H9 (cell line): Measurements from ENCODE around the gene ARHGDIB. TPM values are rescaled to one million over a fixed set of nuclear protein-coding genes. Genes with fewer than 3 reads are reported as not detected.

Experiments used
- DNase-seq: peaks from one replicate; pipeline ENCODE4 v3.0.0-alpha.2; 2017
- H2AFZ ChIP-seq: one replicate; pipeline ENCODE4 v1.6.1; 2013; ENCODE audit warnings: mild to moderate bottlenecking, low read length, control low read depth, moderate library complexity
- H2AK5ac ChIP-seq: 2 replicates; pipeline ENCODE4 v1.6.1; 2013; ENCODE audit warnings: low read length, control low read depth, mixed read lengths; ENCODE audit not compliant: insufficient read length
- H2BK120ac ChIP-seq: one replicate; pipeline ENCODE4 v1.6.1; 2013; ENCODE audit warnings: low read depth, mild to moderate bottlenecking, low read length, control low read depth, inconsistent platforms; ENCODE audit not compliant: poor library complexity, severe bottlenecking
- H2BK12ac ChIP-seq: 2 replicates; pipeline ENCODE4 v1.6.1; 2013; ENCODE audit warnings: low read length, control low read depth, mixed read lengths, low read depth; ENCODE audit not compliant: insufficient read length
- H2BK15ac ChIP-seq: 2 replicates; pipeline ENCODE4 v1.6.1; 2013; ENCODE audit warnings: low read depth, low read length, control low read depth
- H2BK20ac ChIP-seq: one replicate; pipeline ENCODE4 v1.6.1; 2013; ENCODE audit warnings: low read depth, mild to moderate bottlenecking, low read length, control low read depth, inconsistent platforms; ENCODE audit not compliant: poor library complexity, severe bottlenecking
- H2BK5ac ChIP-seq: 2 replicates; pipeline ENCODE4 v1.6.1; 2013; ENCODE audit warnings: low read length, control low read depth, mixed read lengths; ENCODE audit not compliant: insufficient read length
- H3K14ac ChIP-seq: 2 replicates; pipeline ENCODE4 v1.6.1; 2013; ENCODE audit warnings: low read length, control low read depth; ENCODE audit not compliant: insufficient read depth
- H3K18ac ChIP-seq: 2 replicates; pipeline ENCODE4 v1.6.1; 2013; ENCODE audit warnings: low read depth, mild to moderate bottlenecking, mixed read lengths, low read length, control low read depth; ENCODE audit not compliant: insufficient read length
- H3K23ac ChIP-seq: 2 replicates; pipeline ENCODE4 v1.6.1; 2013; ENCODE audit warnings: low read length, control low read depth, mixed read lengths, low read depth; ENCODE audit not compliant: insufficient read length
- H3K23me2 ChIP-seq: 2 replicates; pipeline ENCODE4 v1.6.1; 2013; ENCODE audit warnings: low read depth, mild to moderate bottlenecking, mixed read lengths, low read length, control low read depth; ENCODE audit not compliant: insufficient read length, poor library complexity, severe bottlenecking
- H3K27ac ChIP-seq: 2 replicates; pipeline ENCODE4 v1.5.1; 2013; ENCODE audit warnings: low read length, control low read depth, mixed read lengths, low read depth; ENCODE audit not compliant: insufficient read length
- H3K27me3 ChIP-seq: 2 replicates; pipeline ENCODE4 v1.6.1; 2013; ENCODE audit warnings: low read length, control low read depth, inconsistent platforms; ENCODE audit not compliant: insufficient read depth
- H3K4ac ChIP-seq: 2 replicates; pipeline ENCODE4 v1.6.1; 2013; ENCODE audit warnings: low read depth, mild to moderate bottlenecking, control low read depth, inconsistent platforms, low read length, moderate library complexity
- H3K4me1 ChIP-seq: 2 replicates; pipeline ENCODE4 v1.6.1; 2013; ENCODE audit warnings: low read length, control low read depth, inconsistent platforms; ENCODE audit not compliant: insufficient read depth
- H3K4me2 ChIP-seq: 2 replicates; pipeline ENCODE4 v1.6.1; 2013; ENCODE audit warnings: low read length, control low read depth, mixed read lengths; ENCODE audit not compliant: insufficient read length, insufficient read depth
- H3K56ac ChIP-seq: 2 replicates; pipeline ENCODE4 v1.6.1; 2013; ENCODE audit warnings: low read depth, mild to moderate bottlenecking, mixed read lengths, low read length, control low read depth; ENCODE audit not compliant: insufficient read length
- H3K79me1 ChIP-seq: 2 replicates; pipeline ENCODE4 v1.6.1; 2013; ENCODE audit warnings: low read depth, mild to moderate bottlenecking, moderate library complexity, low read length, control low read depth, inconsistent platforms; ENCODE audit not compliant: insufficient read depth, poor library complexity, severe bottlenecking
- H3K79me2 ChIP-seq: 2 replicates; pipeline ENCODE4 v1.6.1; 2013; ENCODE audit warnings: low read length, control low read depth, inconsistent platforms; ENCODE audit not compliant: insufficient read depth
- H3K9ac ChIP-seq: 2 replicates; pipeline ENCODE4 v1.6.1; 2013; ENCODE audit warnings: low read length, control low read depth, mixed read lengths; ENCODE audit not compliant: insufficient read length; ENCODE audit errors: extremely low read depth
- H3K9me3 ChIP-seq: one replicate; pipeline ENCODE4 v1.6.1; 2013; ENCODE audit warnings: low read depth, low read length, inconsistent platforms; ENCODE audit not compliant: control insufficient read depth
- H3T11ph ChIP-seq: one replicate; pipeline ENCODE4 v1.6.1; 2013; ENCODE audit warnings: mild to moderate bottlenecking, low read length, control low read depth, inconsistent platforms
- H4K20me1 ChIP-seq: one replicate; pipeline ENCODE4 v1.6.1; 2013; ENCODE audit not compliant: control insufficient read depth, insufficient read length, insufficient read depth
- H4K5ac ChIP-seq: 2 replicates; pipeline ENCODE4 v1.6.1; 2013; ENCODE audit warnings: low read depth, mild to moderate bottlenecking, mixed read lengths, low read length, control low read depth; ENCODE audit not compliant: insufficient read length
- H4K8ac ChIP-seq: replicated peaks from 2 replicates; pipeline ENCODE4 v1.6.1; 2013; ENCODE audit warnings: low read length, control low read depth, mixed read lengths, low read depth; ENCODE audit not compliant: insufficient read length
- H4K91ac ChIP-seq: 2 replicates; pipeline ENCODE4 v1.6.1; 2013; ENCODE audit warnings: low read depth, mild to moderate bottlenecking, moderate library complexity, mixed read lengths, low read length, control low read depth; ENCODE audit not compliant: insufficient read length
- H3K27ac Mint-ChIP-seq, 3 experiments: 2 replicates in 2 of 3; 3 replicates in 1 of 3; pipeline ENCODE4 v1.8.0; 2020 to 2021; ENCODE audit warnings: mixed read lengths in 3 of 3, mild to moderate bottlenecking in 1 of 3, moderate library complexity in 1 of 3
- H3K27me3 Mint-ChIP-seq: 2 replicates; pipeline ENCODE4 v1.8.0; 2021; ENCODE audit warnings: low read depth, mild to moderate bottlenecking, moderate library complexity, mixed read lengths
- H3K36me3 Mint-ChIP-seq, 3 experiments: 2 replicates in 2 of 3; 3 replicates in 1 of 3; pipeline ENCODE4 v1.8.0; 2020 to 2021; ENCODE audit warnings: low read depth in 3 of 3, mixed read lengths in 3 of 3; ENCODE audit not compliant: insufficient read depth in 1 of 3
- H3K4me1 Mint-ChIP-seq, 2 experiments: 2 replicates each; pipeline ENCODE4 v1.8.0; 2020; ENCODE audit warnings: mixed read lengths in 2 of 2
- H3K4me3 Mint-ChIP-seq, 2 experiments: 2 replicates in 1 of 2; 3 replicates in 1 of 2; pipeline ENCODE4 v1.8.0; 2020 to 2021; ENCODE audit warnings: mild to moderate bottlenecking in 2 of 2, mixed read lengths in 2 of 2, moderate library complexity in 1 of 2
- H3K9me3 Mint-ChIP-seq, 2 experiments: 2 replicates in 1 of 2; 3 replicates in 1 of 2; pipeline ENCODE4 v1.8.0; 2020; ENCODE audit warnings: mild to moderate bottlenecking in 2 of 2, mixed read lengths in 2 of 2, moderate library complexity in 1 of 2
- WGBS: extraction: QIAGEN DNeasy Blood & Tissue Kit; methylation state at CpG from one replicate; pipeline ENCODE4 v1.1.7; 2013; ENCODE audit warnings: missing lambda C conversion rate, low lambda C conversion rate, mixed read lengths; ENCODE audit not compliant: insufficient read length; ENCODE audit errors: extremely low coverage; 5-methylcytosine and 5-hydroxymethylcytosine counted together
- total RNA-seq: library from RNA; stranded (reverse); gene quantifications from 2 replicates; pipeline ENCODE4 v1.2.1, GENCODE V29; 2021
- TF ChIP-seq, protein P1 (sequence below): fragments of 200-600 bp; sonication (generic); conservative IDR thresholded peaks from 3 replicates; pipeline ENCODE4 v1.8.0; 2021; ENCODE audit warnings: antibody characterized with exemption, mild to moderate bottlenecking

The ARHGDIB gene
- total RNA-seq, 1 experiment from 2014 or later, result 0.44 TPM

DNA sequence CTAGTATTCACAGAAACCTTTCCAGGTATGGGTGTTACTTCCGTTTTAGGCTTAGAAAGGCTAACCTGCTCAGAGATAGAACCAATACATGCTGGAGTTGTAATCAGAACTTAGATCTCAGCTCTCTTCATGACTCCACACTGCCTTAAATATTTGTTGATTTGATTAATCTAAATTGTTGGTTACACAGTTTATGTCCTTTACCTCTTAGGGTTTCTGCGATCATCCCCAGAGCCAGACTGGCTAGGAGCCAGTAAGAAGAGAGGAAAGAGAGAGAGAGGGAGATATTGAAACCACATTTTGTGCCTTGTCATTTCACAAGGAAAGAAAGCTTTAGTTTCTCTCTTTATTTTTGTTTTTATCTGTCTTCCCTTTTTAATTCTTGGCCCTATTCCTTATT is 58.9 kb downstream of the ARHGDIB start:
- Histone ChIP-seq H3K23me2 (no peaks in the 10 kb centered on the region), H3K14ac (no peak overlapping the region), H3K56ac (no peak overlapping the region), H2BK120ac (no peak overlapping the region), H4K8ac (no peak overlapping the region), H3K9me3 (no peaks in the 10 kb centered on the region), H3T11ph (no peak overlapping the region), H3K79me1 (no peaks in the 10 kb centered on the region), H3K27me3 (no peaks in the 10 kb centered on the region), H3K18ac (no peak overlapping the region), H2AFZ (no peak overlapping the region), H3K4me2 (no peak overlapping the region), H3K9ac (no peak overlapping the region), H2BK15ac (no peak overlapping the region), H3K23ac (no peak overlapping the region), H4K20me1 (no peaks in the 10 kb centered on the region), H3K27ac (no peak overlapping the region), H4K91ac (no peak overlapping the region), H2BK12ac (no peak overlapping the region), H2AK5ac (no peak overlapping the region), H2BK20ac (no peak overlapping the region), H2BK5ac (no peak overlapping the region), H3K79me2 (no peaks in the 10 kb centered on the region), H3K4ac (no peak overlapping the region), H3K4me1 (no peaks in the 10 kb centered on the region), H4K5ac (no peak overlapping the region)
- H3K4me3 Mint-ChIP-seq, result no peak overlapping the region
- no peak overlapping the region for H3K27ac Mint-ChIP-seq
- H3K9me3 Mint-ChIP-seq, result no peaks in the 10 kb centered on the region
- no peak for DNase-seq
- H3K27me3 Mint-ChIP-seq, result no peaks in the 10 kb centered on the region
- H3K36me3 Mint-ChIP-seq, result no peaks in the 10 kb centered on the region
- TF ChIP-seq, protein P1, sequence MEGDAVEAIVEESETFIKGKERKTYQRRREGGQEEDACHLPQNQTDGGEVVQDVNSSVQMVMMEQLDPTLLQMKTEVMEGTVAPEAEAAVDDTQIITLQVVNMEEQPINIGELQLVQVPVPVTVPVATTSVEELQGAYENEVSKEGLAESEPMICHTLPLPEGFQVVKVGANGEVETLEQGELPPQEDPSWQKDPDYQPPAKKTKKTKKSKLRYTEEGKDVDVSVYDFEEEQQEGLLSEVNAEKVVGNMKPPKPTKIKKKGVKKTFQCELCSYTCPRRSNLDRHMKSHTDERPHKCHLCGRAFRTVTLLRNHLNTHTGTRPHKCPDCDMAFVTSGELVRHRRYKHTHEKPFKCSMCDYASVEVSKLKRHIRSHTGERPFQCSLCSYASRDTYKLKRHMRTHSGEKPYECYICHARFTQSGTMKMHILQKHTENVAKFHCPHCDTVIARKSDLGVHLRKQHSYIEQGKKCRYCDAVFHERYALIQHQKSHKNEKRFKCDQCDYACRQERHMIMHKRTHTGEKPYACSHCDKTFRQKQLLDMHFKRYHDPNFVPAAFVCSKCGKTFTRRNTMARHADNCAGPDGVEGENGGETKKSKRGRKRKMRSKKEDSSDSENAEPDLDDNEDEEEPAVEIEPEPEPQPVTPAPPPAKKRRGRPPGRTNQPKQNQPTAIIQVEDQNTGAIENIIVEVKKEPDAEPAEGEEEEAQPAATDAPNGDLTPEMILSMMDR, result no peak
- H3K4me1 Mint-ChIP-seq, result peaks cover 0 to 4% of the 10 kb centered on the region in 2 experiments; a peak in 2 of 4 replicates
- no CpG with 5 or more reads among the region's 2 CpGs for WGBS
